Measurements from ENCODE around the gene C1orf174.

C1orf174 gene

GRCh38 chr1:3931007-3931912 lies 31.2 kb upstream of the C1orf174 start:
- Mint-ChIP-seq H3K9me3 (no peaks in the 10 kb centered on the region), H3K27ac (no peak overlapping the region), H3K4me3 (no peak overlapping the region), H3K36me3 (no peaks in the 10 kb centered on the region), H3K4me1 (peaks cover 18% of the 10 kb centered on the region)
- ATAC-seq = no peak
- no peak for DNase-seq (ENCODE audit: low spot score in 2 of 2)

- Mint-ChIP-seq H3K4me3 (no peak overlapping the region), H3K36me3 (no peaks in the 10 kb centered on the region), H3K4me1 (peaks cover 18% of the 10 kb centered on the region), H3K27ac (no peak overlapping the region), H3K9me3 (no peaks in the 10 kb centered on the region)
- ATAC-seq = no peak
- no peak for DNase-seq (ENCODE audit: low spot score in 2 of 2)
Measured at GRCh38 chr1:3930301-3931006, 30.4 kb upstream of the C1orf174 start.

GRCh38 chr1:3929126-3929525 lies 29.1 kb upstream of the C1orf174 start:
- Mint-ChIP-seq H3K36me3 (no peaks in the 10 kb centered on the region), H3K4me3 (no peak overlapping the region), H3K9me3 (no peaks in the 10 kb centered on the region), H3K4me1 (peaks cover 18% of the 10 kb centered on the region), H3K27ac (no peak overlapping the region)
- no peak for DNase-seq (ENCODE audit: low spot score in 2 of 2)
- ATAC-seq = no peak

- DNase-seq (ENCODE audit: low spot score in 2 of 2) (no peak), ATAC-seq (no peak)
- no peak overlapping the region for H3K27ac Mint-ChIP-seq
- H3K4me1 Mint-ChIP-seq = peaks cover 18% of the 10 kb centered on the region
- no peaks in the 10 kb centered on the region for H3K36me3 Mint-ChIP-seq
- H3K4me3 Mint-ChIP-seq = no peak overlapping the region
- no peaks in the 10 kb centered on the region for H3K9me3 Mint-ChIP-seq
Measured at GRCh38 chr1:3928586-3928985, 28.5 kb upstream of the C1orf174 start.

- Mint-ChIP-seq H3K9me3 (no peaks in the 10 kb centered on the region), H3K4me1 (peaks cover 18% of the 10 kb centered on the region), H3K36me3 (no peaks in the 10 kb centered on the region), H3K4me3 (no peak overlapping the region), H3K27ac (no peak overlapping the region)
- no peak for ATAC-seq
- no peak for DNase-seq (ENCODE audit: low spot score in 2 of 2)
Measured at GRCh38 chr1:3926956-3927355, 26.9 kb upstream of the C1orf174 start.

DNA sequence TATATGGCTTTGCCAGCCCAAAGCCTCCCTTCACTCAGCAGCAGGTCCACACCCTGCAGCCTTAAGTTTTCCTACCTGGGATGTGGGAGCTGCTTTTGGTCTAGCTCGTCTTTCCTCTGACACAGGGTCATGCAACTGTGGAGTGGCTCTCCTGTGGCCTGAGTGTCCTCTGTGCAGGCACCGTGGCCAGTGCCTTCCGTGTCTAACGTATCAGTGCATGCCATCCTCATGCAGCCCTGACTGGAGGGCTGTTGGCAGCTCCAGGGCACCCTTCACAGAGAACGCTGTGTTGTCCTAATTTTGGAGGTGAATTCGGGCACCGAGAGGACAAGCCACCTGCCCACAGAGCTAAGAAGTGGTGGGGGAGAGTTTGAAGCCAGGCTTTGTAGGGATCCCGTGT lies 25.7 kb upstream of the C1orf174 start:
- H3K4me3 Mint-ChIP-seq = no peak overlapping the region

DNA sequence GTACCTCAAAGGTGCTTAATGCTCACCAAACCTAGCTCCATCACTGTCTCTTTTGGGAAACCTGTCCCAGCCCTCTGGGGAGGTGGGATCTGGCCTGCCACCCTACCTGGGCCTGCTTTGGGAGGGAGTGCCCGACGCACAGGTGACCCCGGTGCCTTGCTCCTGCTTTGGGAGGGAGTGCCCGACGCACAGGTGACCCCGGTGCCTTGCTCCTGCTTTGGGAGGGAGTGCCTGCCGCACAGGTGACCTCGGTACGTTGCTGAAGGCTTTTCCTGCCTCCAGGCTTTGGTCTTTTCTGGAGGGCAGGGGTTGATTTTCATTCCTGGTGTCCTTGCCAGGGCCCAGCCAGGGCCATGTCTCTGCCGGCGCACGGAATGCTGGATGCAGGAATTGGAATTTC lies 25.2 kb upstream of the C1orf174 start:
- no peaks in the 10 kb centered on the region for H3K9me3 Mint-ChIP-seq
- no peaks in the 10 kb centered on the region for H3K36me3 Mint-ChIP-seq
- ATAC-seq = no peak
- H3K27ac Mint-ChIP-seq = no peak overlapping the region
- H3K4me3 Mint-ChIP-seq = no peak overlapping the region
- peaks cover 14% of the 10 kb centered on the region for H3K4me1 Mint-ChIP-seq
- no peak for DNase-seq (ENCODE audit: low spot score in 2 of 2)

More for the DNA sequence above, 25.7 kb upstream of the C1orf174 start:
- Mint-ChIP-seq H3K36me3 (no peaks in the 10 kb centered on the region), H3K27ac (no peak overlapping the region), H3K9me3 (no peaks in the 10 kb centered on the region), H3K4me1 (peaks cover 18% of the 10 kb centered on the region)
- no peak for ATAC-seq
- no peak for DNase-seq (ENCODE audit: low spot score in 2 of 2)

- DNase-seq (ENCODE audit: low spot score in 2 of 2) = no peak
- Mint-ChIP-seq H3K27ac (no peak overlapping the region), H3K36me3 (no peaks in the 10 kb centered on the region), H3K4me3 (no peak overlapping the region), H3K4me1 (peaks cover 10% of the 10 kb centered on the region), H3K9me3 (no peaks in the 10 kb centered on the region)
- ATAC-seq = no peak
Measured at GRCh38 chr1:3924825-3925220, 24.8 kb upstream of the C1orf174 start.

- no peak overlapping the region for H3K27ac Mint-ChIP-seq
- H3K4me1 Mint-ChIP-seq = peaks cover 5% of the 10 kb centered on the region
- no peaks in the 10 kb centered on the region for H3K9me3 Mint-ChIP-seq
- ATAC-seq = no peak
- no peak for DNase-seq (ENCODE audit: low spot score in 2 of 2)
- H3K36me3 Mint-ChIP-seq = no peaks in the 10 kb centered on the region
- no peak overlapping the region for H3K4me3 Mint-ChIP-seq
Measured at GRCh38 chr1:3924186-3924824, 24.2 kb upstream of the C1orf174 start.

DNA sequence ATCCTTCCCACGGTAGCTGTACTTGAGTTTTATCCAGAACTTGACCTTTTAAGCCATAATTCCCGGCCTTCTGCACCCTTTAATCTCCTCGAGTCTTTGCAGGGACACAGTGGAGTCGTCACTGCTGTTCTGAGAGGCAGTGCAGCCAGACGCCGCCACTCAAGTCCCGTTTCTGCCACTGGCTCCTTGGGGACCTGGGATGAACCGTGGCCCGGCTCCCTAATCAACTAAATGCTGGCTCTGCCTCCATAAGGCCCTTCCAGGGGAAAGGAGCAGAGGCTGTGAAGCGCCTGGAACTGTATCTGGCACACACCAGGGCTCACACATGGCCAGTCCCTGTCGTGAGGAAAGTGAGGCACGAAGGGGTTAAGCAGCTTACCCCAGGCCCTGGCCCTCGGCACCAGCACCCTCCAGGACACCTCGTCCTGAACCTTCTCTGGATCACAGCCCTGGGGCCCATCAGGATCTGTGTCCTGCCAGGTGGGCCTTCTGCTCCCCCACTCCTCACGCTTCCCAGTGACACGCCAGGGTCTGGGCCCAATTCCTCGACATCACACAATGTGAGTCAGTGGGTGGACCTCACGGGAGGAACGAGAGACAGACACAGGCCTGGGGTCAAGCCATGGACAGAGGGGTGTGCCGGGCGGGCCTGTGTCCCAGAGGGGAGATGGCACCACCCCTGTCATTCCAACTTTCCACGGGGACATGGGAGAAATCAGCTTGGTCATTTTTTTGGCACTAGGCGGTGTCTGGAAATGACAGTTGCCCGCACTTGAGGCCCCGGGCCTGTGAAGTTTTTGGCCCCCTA lies 23.5 kb upstream of the C1orf174 start:
- H3K36me3 Mint-ChIP-seq = no peaks in the 10 kb centered on the region
- H3K27ac Mint-ChIP-seq = no peak overlapping the region
- DNase-seq (ENCODE audit: low spot score in 2 of 2) (no peak), ATAC-seq (no peak)
- no peaks in the 10 kb centered on the region for H3K9me3 Mint-ChIP-seq
- no peak overlapping the region for H3K4me3 Mint-ChIP-seq
- H3K4me1 Mint-ChIP-seq = no peaks in the 10 kb centered on the region

DNA sequence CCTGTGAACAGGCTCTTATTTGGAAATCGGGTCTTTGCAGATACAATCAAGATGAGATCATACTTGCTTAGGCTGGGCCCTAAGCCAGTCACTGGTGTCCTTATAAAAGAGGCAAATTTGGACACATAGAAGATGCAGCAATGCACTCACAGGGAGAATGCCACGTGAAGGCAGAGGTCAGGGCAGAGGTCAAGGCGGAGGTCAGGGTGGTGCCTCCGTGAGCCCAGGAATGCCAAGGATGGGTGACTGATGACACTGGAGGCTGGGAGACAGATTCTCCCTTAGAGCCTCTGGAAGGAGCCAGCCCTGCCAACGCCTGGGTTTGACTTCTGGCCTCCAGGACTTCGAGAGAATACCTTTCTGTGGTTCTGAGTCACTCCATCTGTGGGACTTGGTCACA lies 22.8 kb upstream of the C1orf174 start:
- DNase-seq (ENCODE audit: low spot score in 2 of 2) = no peak
- H3K4me3 Mint-ChIP-seq = no peak overlapping the region
- H3K9me3 Mint-ChIP-seq = no peaks in the 10 kb centered on the region
- H3K4me1 Mint-ChIP-seq = no peaks in the 10 kb centered on the region
- no peak for ATAC-seq
- H3K27ac Mint-ChIP-seq = no peak overlapping the region
- no peaks in the 10 kb centered on the region for H3K36me3 Mint-ChIP-seq

DNA sequence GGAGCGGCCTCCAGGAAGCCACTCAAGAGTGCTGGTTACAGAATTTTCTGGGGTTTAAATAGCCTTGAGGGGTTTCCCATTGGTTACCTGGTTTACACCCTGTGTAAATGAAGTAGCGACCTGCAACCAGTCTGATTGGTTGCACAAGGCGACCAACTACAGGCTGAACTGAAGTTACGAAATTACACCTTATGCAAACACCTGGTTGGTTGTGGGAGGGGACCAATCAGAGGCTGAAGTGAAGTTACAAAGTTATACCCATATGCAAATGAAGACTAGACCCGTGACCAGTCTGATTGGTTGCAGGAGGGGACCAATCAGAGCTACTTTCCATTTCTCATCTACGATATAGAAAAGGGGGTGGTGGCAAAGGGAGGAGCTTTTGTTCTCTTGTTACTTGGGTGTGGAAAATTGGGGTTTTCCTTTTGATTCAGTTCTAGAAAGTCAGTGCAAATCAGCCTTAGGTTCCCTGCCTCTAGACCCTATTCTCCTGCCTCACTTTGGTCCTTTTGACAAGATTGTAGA lies 22.2 kb upstream of the C1orf174 start:
- H3K9me3 Mint-ChIP-seq = no peaks in the 10 kb centered on the region
- no peak overlapping the region for H3K27ac Mint-ChIP-seq
- DNase-seq (ENCODE audit: low spot score in 2 of 2) (no peak), ATAC-seq (peak; percentile 37)
- no peak overlapping the region for H3K4me3 Mint-ChIP-seq
- H3K36me3 Mint-ChIP-seq = no peaks in the 10 kb centered on the region
- H3K4me1 Mint-ChIP-seq = no peaks in the 10 kb centered on the region

- H3K9me3 Mint-ChIP-seq = no peaks in the 10 kb centered on the region
- no peaks in the 10 kb centered on the region for H3K36me3 Mint-ChIP-seq
- DNase-seq (ENCODE audit: low spot score in 2 of 2) (no peak), ATAC-seq (no peak)
- H3K4me1 Mint-ChIP-seq = no peaks in the 10 kb centered on the region
- H3K27ac Mint-ChIP-seq = no peak overlapping the region
- H3K4me3 Mint-ChIP-seq = no peak overlapping the region
Measured at GRCh38 chr1:3921765-3922164, 21.7 kb upstream of the C1orf174 start.

GRCh38 chr1:3919706-3920105 lies 19.6 kb upstream of the C1orf174 start:
- Mint-ChIP-seq H3K36me3 (no peaks in the 10 kb centered on the region), H3K27ac (no peak overlapping the region)
- ATAC-seq = no peak

More at GRCh38 chr1:3919706-3920105, 19.6 kb upstream of the C1orf174 start:
- no peak for DNase-seq (ENCODE audit: low spot score in 2 of 2)
- no peaks in the 10 kb centered on the region for H3K4me1 Mint-ChIP-seq
- H3K9me3 Mint-ChIP-seq = no peaks in the 10 kb centered on the region
- H3K4me3 Mint-ChIP-seq = no peak overlapping the region

Measured in stimulated activated effector memory CD8-positive, alpha-beta T cell treated with anti-CD3 and anti-CD28 coated beads, Interleukin-12 subunit alpha, Interleukin-12 subunit beta, amount 100 ng/mL, for 72 hours (primary cell).